Cardiac fibroblast (primary cell): Measurements from ENCODE around the gene KLF15.
A peak's percentile ranks its signal among the peaks of the same experiment; 100 is the strongest.

ENCODE experiments used
- DNase-seq, 2 donors: peaks; one replicate each; pipeline versions ENCODE4 v3.0.0 to v3.0.0-alpha.2; 2010; ENCODE audit warnings: low read depth in 2 of 2
- H3K4me3 ChIP-seq, 2 donors: replicated peaks in 1 of 2; 1 replicate in 1 of 2; 2 replicates in 1 of 2; pipeline ENCODE4 v1.5.1; 2011; ENCODE audit warnings: low read depth in 2 of 2, low read length in 2 of 2, mild to moderate bottlenecking in 2 of 2, moderate library complexity in 1 of 2
- TF ChIP-seq, protein P1 (sequence below): IDR thresholded peaks from one replicate; pipeline ENCODE4 v1.5.1; 2011; ENCODE audit warnings: low read depth, mild to moderate bottlenecking, low read length, inconsistent platforms

KLF15 gene

DNA sequence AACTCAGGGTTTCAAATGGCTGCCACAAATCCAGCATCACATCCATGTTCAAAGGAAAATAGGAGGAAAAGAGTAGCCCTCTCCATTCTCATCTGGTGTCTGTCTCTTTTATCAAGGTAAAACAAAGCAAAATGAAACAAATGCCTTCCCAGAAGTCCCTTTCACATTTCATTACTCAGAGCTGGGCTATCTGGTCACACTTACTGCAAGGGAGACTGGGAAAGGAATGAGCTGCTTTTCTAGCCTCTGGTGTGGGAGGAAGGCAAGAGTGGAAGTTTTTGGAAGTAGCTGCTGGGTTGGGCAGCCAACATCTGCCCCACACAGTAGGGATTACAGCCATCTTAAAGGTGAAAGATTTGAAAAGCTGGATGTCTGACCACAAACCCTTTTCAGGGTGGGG is 51.8 kb downstream of the KLF15 start:
- DNase-seq: peak in 1 of 2 donors; percentile 53
- TF ChIP-seq, protein P1, sequence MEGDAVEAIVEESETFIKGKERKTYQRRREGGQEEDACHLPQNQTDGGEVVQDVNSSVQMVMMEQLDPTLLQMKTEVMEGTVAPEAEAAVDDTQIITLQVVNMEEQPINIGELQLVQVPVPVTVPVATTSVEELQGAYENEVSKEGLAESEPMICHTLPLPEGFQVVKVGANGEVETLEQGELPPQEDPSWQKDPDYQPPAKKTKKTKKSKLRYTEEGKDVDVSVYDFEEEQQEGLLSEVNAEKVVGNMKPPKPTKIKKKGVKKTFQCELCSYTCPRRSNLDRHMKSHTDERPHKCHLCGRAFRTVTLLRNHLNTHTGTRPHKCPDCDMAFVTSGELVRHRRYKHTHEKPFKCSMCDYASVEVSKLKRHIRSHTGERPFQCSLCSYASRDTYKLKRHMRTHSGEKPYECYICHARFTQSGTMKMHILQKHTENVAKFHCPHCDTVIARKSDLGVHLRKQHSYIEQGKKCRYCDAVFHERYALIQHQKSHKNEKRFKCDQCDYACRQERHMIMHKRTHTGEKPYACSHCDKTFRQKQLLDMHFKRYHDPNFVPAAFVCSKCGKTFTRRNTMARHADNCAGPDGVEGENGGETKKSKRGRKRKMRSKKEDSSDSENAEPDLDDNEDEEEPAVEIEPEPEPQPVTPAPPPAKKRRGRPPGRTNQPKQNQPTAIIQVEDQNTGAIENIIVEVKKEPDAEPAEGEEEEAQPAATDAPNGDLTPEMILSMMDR: no peak
- no peak overlapping the region for H3K4me3 ChIP-seq

DNA sequence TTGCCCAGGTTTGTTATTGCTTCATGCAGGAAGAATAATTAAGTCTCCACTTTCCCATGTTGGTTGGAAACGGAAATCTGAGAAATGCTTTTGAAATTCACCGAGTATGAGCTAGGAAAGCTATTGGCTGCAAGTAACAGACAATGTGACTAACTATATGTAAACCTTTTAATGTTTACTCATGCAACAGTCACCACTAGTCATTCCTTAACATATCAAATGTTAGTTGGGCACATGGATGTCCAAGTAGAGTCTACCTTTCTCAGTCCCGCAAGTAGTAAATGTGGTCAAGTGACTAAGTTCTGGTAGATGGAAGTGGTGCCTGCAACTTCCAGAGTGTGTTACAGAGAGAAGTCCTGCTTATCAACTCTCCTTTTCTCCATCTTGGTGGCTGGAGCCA is 52.5 kb downstream of the KLF15 start:
- DNase-seq: peak in 1 of 2 donors; percentile 70
- TF ChIP-seq, protein P1: no peak
- H3K4me3 ChIP-seq: no peak overlapping the region

DNA sequence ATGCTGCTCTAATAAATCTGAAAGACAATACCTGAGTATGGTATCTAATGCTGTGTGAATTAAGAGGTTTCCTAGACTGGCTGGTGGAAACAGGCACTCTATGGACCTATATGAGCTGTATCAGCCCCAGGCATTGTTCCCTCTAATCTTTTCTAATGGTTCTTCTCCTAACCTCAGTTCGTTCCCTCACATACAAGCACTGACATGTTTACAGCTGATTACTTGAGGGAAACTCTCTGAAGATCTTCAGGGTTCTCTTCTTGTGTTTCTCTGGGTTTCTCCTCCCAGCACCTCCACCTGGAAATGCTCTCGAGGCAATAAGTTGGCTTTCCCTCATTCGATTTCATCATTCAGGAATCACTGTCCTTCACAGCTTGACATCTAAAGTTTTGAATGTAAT is 52.9 kb downstream of the KLF15 start:
- no peak for DNase-seq
- TF ChIP-seq, protein P1: no peak
- H3K4me3 ChIP-seq: no peak overlapping the region

DNA sequence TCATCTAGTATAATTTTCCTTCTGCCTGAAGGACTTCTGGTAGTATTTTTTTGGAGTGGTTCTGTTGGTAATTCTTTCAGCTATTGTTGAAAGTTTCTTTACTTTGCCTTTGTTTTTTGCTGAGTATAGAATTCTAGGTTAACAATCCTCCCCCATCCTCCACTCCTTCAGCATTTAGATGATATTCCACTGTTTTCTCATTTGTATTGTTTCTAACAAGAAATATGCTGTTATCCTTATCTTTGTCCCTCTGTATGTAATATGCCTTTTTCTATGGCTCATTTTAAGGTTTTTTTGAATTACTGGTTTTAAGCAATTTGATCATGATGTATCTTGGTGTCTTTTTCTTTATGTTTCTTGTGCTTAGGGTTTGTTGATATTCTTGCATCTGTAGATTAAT is 53.9 kb downstream of the KLF15 start:
- DNase-seq: no peak
- TF ChIP-seq, protein P1: no peak

DNA sequence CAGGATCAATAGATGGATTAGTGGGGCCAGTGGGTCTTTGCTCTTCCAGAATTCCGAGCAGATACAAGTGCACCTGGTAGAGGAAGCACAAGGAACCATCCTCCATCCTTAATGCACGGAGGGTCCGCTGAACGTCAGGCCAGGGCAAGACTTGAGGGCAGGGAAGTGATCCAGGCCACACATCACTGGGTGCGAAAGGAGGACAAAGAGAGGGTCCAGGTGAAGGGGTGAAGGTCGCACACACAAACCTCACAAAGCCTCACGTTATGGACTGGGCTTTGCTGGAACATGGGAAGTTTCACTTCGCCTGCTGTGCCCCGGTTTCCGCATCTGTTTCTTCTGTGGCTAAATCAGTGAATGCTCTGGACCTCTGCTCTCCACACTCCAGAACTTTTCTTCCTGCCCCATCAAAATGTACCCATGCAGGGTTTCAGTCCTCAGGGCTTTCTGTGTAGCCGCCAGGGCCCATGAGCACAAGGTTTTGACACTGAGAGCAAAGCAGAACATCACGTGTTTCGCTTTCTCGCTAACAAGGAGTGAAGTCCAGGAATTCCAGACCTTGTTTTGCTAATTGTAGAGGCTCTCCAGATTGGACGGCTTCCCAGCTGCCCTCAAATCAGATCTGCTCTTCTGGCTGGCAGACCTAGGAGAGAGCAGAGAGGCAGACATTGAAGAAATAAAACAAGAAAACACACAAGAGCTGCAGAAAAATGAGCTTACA is 56.3 kb downstream of the KLF15 start:
- no peak overlapping the region for H3K4me3 ChIP-seq
- TF ChIP-seq, protein P1: no peak
- peak in 1 of 2 donors; percentile 79 for DNase-seq

More for the DNA sequence above, 53.9 kb downstream of the KLF15 start:
- no peak overlapping the region for H3K4me3 ChIP-seq

DNA sequence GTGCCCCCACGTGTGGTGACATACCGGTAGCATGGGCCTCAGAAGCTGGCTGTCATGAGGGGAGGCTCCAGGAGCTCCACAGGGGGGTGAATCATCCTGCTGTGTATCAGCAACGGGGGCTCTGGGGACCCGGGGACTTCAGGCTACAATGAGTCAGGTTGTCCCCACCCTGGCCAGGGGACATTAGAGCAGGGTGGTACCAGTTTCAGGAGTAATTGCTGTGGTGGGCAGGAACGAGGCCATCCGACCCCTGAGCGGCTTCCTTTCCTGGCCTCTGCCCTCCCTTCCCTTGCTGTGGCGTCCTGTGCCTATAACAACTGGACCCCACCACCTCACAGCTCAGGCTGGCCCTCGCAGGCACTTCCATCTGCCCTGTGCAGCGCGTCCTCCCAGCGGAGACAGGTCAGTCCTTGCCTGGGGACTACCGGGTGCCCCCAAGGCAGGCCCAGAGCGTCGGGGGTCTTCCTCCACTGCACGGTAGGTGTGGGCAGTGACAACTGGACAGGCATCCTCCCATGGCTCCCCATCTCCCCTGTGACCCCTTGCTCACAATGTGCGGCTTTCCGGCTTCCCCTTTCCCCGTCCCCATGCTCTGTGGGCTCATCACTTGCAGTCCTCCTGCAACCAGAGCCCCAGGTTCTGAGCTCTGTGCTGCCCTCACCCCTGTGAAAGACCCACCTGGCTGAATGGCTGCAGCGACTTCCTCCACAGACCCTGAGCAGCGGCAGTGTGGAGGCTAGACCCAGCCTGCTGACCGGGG is 57.0 kb downstream of the KLF15 start:
- no peak overlapping the region for H3K4me3 ChIP-seq
- TF ChIP-seq, protein P1: no peak
- no peak for DNase-seq
